H1 (cell line): Measurements from ENCODE around the gene TMIGD2. TPM values are rescaled to one million over a fixed set of nuclear protein-coding genes. Genes with fewer than 3 reads are reported as not detected.
A peak's percentile ranks its signal among the peaks of the same experiment; 100 is the strongest.

Experiments
- CBX5 ChIP-seq: fragments of 300-800, 300-1000 bp; sonication (generic); IDR thresholded peaks from 2 replicates; pipeline ENCODE4 v1.7.1; 2016; ENCODE audit warnings: antibody characterized with exemption, low read length, low read depth
- CEBPB ChIP-seq: IDR thresholded peaks from 2 replicates; pipeline ENCODE4 v1.6.1; 2012; ENCODE audit warnings: low read depth, low read length
- CHD1 ChIP-seq: IDR thresholded peaks from 2 replicates; pipeline ENCODE4 v1.6.1; 2012; ENCODE audit warnings: low read depth, low read length, improper control_type of control experiment
- CTBP2 ChIP-seq: IDR thresholded peaks from 2 replicates; pipeline ENCODE4 v1.7.0; 2011; ENCODE audit warnings: borderline replicate concordance, mild to moderate bottlenecking, moderate library complexity, mixed read lengths, low read length; ENCODE audit not compliant: insufficient read depth, insufficient read length
- EP300 ChIP-seq, 2 experiments: IDR thresholded peaks; 1 replicate in 1 of 2; 2 replicates in 1 of 2; pipeline ENCODE4 v1.6.1; 2011 to 2012; ENCODE audit warnings: low read depth in 2 of 2, low read length in 2 of 2, mild to moderate bottlenecking in 2 of 2, borderline replicate concordance in 1 of 2, inconsistent platforms in 1 of 2, moderate library complexity in 1 of 2
- GABPA ChIP-seq: IDR thresholded peaks from 2 replicates; pipeline ENCODE4 v1.6.1; 2011; ENCODE audit warnings: mild to moderate bottlenecking, low read length, moderate library complexity, borderline replicate concordance; ENCODE audit not compliant: insufficient read depth
- JUND ChIP-seq: IDR thresholded peaks from 2 replicates; pipeline ENCODE4 v1.6.1; 2011; ENCODE audit warnings: mild to moderate bottlenecking, improper control_type of control experiment, low read length
- NRF1 ChIP-seq: IDR thresholded peaks from 2 replicates; pipeline ENCODE4 v1.6.1; 2011; ENCODE audit warnings: mild to moderate bottlenecking, low read depth, low read length, improper control_type of control experiment
- SIN3A ChIP-seq, 2 experiments: IDR thresholded peaks in 1 of 2; conservative IDR thresholded peaks in 1 of 2; 2 replicates each; pipeline ENCODE4 v1.6.1; 2011 to 2012; ENCODE audit warnings: low read length in 2 of 2, improper control_type of control experiment in 1 of 2, low read depth in 1 of 2, mild to moderate bottlenecking in 1 of 2
- SP2 ChIP-seq: IDR thresholded peaks from 2 replicates; pipeline ENCODE4 v1.6.1; 2012; ENCODE audit warnings: mild to moderate bottlenecking, low read length, inconsistent platforms
- TBP ChIP-seq: IDR thresholded peaks from 2 replicates; pipeline ENCODE4 v1.6.1; 2011; ENCODE audit warnings: low read depth, low read length, improper control_type of control experiment
- TCF12 ChIP-seq: IDR thresholded peaks from 2 replicates; pipeline ENCODE4 v1.6.1; 2011; ENCODE audit warnings: low read depth, mild to moderate bottlenecking, low read length
- YY1 ChIP-seq: IDR thresholded peaks from 2 replicates; pipeline ENCODE4 v1.6.1; 2011; ENCODE audit warnings: low read depth, mild to moderate bottlenecking, low read length
- polyA plus RNA-seq, 7 experiments: library from polyadenylated mRNA; depleted of rRNA in 3 of 7; stranded (reverse) in 5 of 7; unstranded in 2 of 7; fragments of >200 nt in 5 of 7; fragments of 200-250 nt in 2 of 7; gene quantifications; 1 replicate in 5 of 7; 2 replicates in 1 of 7; 4 replicates in 1 of 7; pipeline versions ENCODE4 v1.2.1 to v1.2.3, GENCODE V29; 2011 to 2013; ENCODE audit warnings: missing spikeins in 2 of 7, mixed read lengths in 2 of 7
- total RNA-seq: library from RNA; stranded (reverse); fragmentation: NEBNext Ultra II Directional; extraction: Animal tissue kit (Norgen Biotek cat#: 25700); gene quantifications from 2 replicates; pipeline ENCODE4 v1.2.1, GENCODE V29; 2021
- TF ChIP-seq, protein P1 (sequence below): IDR thresholded peaks from 2 replicates; pipeline ENCODE4 v1.6.1; 2012; ENCODE audit warnings: inconsistent platforms
- TF ChIP-seq, protein P2 (sequence below), 3 experiments: IDR thresholded peaks; 1 replicate in 2 of 3; 2 replicates in 1 of 3; pipeline versions ENCODE4 v1.5.1 to v1.6.1; 2011; ENCODE audit warnings: low read length in 3 of 3, mild to moderate bottlenecking in 3 of 3, inconsistent platforms in 2 of 3, low read depth in 1 of 3, moderate library complexity in 1 of 3; ENCODE audit not compliant: insufficient read depth in 1 of 3; ENCODE audit errors: control extremely low read depth in 1 of 3
- TF ChIP-seq, protein P3 (sequence below): IDR thresholded peaks from 2 replicates; pipeline ENCODE4 v1.6.1; 2012; ENCODE audit warnings: inconsistent platforms
- TF ChIP-seq, protein P4 (sequence below): IDR thresholded peaks from 2 replicates; pipeline ENCODE4 v1.6.1; 2012; ENCODE audit warnings: low read length, inconsistent platforms
- TF ChIP-seq, protein P5 (sequence below): IDR thresholded peaks from 2 replicates; pipeline ENCODE4 v1.6.1; 2011; ENCODE audit warnings: low read depth, mild to moderate bottlenecking, low read length; ENCODE audit not compliant: insufficient read depth

The TMIGD2 gene
- total and polyA plus RNA-seq, 2 of the 8 experiments (the other 6 are each of a cell fraction or from before 2014, with no cell fraction given), result 0.39 to 0.41 TPM

DNA sequence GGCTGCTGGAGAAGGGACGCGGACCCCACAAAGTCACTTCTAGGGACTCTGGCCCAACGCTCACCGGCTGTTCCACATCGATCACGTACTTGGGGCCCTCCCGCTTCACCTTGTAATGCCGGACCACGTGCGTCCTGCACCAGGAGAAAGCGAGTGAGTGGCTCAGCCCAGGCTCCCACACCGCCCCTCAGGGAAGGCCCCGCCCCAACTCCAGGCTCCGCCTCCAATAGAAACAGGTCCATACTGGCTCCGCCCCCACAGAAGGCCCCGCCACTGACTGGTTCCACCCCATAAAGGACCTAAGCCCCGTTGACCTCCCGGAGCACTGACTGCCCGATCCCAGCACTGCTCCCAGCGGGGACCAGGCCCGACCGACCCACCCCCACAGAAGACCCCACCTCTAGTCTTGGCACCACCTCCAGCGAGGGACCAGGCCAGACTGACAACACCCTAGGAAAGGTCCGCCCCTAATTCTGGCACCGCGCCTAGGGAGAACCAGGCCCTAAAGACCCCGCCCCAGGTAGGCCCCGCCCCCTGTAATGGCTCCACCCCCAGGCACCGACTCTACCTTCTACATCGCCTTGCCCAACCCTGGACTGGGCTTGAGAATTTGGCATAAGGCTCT, 25.2 kb upstream of the TMIGD2 start (continued):
- TF ChIP-seq CBX5 (no peak), TCF12 (no peak), NRF1 (no peak), JUND (no peak), GABPA (0 out of 2 replicates have a peak, but pooled peaks have one; percentile 4), SIN3A (conservative IDR thresholded peaks at IDR 0.05 in 1 of 2, IDR thresholded peaks at IDR 0.05 in 1 of 2; ENCODE audit: low read depth in 1 of 2, low read length in 2 of 2) (peak in 1 of 2 experiments; percentile 77; a peak in 3 of 4 replicates), EP300 (IDR thresholded peaks at IDR 0.05; ENCODE audit: borderline replicate concordance in 1 of 2, low read depth in 2 of 2, low read length in 2 of 2) (no peak), TBP (peak; percentile 56), YY1 (no peak), CHD1 (no peak), CEBPB (no peak), SP2 (no peak), CTBP2 (no peak)
- TF ChIP-seq, protein P1, sequence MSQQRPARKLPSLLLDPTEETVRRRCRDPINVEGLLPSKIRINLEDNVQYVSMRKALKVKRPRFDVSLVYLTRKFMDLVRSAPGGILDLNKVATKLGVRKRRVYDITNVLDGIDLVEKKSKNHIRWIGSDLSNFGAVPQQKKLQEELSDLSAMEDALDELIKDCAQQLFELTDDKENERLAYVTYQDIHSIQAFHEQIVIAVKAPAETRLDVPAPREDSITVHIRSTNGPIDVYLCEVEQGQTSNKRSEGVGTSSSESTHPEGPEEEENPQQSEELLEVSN, result peak; percentile 88
- TF ChIP-seq, protein P2, sequence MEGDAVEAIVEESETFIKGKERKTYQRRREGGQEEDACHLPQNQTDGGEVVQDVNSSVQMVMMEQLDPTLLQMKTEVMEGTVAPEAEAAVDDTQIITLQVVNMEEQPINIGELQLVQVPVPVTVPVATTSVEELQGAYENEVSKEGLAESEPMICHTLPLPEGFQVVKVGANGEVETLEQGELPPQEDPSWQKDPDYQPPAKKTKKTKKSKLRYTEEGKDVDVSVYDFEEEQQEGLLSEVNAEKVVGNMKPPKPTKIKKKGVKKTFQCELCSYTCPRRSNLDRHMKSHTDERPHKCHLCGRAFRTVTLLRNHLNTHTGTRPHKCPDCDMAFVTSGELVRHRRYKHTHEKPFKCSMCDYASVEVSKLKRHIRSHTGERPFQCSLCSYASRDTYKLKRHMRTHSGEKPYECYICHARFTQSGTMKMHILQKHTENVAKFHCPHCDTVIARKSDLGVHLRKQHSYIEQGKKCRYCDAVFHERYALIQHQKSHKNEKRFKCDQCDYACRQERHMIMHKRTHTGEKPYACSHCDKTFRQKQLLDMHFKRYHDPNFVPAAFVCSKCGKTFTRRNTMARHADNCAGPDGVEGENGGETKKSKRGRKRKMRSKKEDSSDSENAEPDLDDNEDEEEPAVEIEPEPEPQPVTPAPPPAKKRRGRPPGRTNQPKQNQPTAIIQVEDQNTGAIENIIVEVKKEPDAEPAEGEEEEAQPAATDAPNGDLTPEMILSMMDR (IDR thresholded peaks at IDR 0.05; ENCODE audit: control extremely low read depth in 1 of 3, insufficient read depth in 1 of 3, low read depth in 1 of 3, low read length in 3 of 3), result no peak
- TF ChIP-seq, protein P3, sequence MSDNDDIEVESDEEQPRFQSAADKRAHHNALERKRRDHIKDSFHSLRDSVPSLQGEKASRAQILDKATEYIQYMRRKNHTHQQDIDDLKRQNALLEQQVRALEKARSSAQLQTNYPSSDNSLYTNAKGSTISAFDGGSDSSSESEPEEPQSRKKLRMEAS, result peak; percentile 96
- TF ChIP-seq, protein P4, sequence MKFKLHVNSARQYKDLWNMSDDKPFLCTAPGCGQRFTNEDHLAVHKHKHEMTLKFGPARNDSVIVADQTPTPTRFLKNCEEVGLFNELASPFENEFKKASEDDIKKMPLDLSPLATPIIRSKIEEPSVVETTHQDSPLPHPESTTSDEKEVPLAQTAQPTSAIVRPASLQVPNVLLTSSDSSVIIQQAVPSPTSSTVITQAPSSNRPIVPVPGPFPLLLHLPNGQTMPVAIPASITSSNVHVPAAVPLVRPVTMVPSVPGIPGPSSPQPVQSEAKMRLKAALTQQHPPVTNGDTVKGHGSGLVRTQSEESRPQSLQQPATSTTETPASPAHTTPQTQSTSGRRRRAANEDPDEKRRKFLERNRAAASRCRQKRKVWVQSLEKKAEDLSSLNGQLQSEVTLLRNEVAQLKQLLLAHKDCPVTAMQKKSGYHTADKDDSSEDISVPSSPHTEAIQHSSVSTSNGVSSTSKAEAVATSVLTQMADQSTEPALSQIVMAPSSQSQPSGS, result no peak
- TF ChIP-seq, protein P5, sequence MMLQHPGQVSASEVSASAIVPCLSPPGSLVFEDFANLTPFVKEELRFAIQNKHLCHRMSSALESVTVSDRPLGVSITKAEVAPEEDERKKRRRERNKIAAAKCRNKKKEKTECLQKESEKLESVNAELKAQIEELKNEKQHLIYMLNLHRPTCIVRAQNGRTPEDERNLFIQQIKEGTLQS, result no peak
